Suprapubic skin (tissue), 4 donors: ENCODE results near the gene USP5.
"Not testable (repeated sequence)": the region's sequence is repeated elsewhere in the genome, so short reads cannot be mapped to it uniquely, and the experiment has no call there.

ENCODE experiments used
- EP300 ChIP-seq: sonication (generic); formaldehyde crosslinking; IDR thresholded peaks from one replicate; pipeline ENCODE4 v1.6.1; 2017; ENCODE audit warnings: antibody characterized with exemption
- POLR2A ChIP-seq, 2 donors: fragments of 450-650 bp; IDR thresholded peaks; one replicate each; pipeline ENCODE4 v1.6.1; 2017; ENCODE audit warnings: antibody characterized with exemption in 2 of 2, mild to moderate bottlenecking in 2 of 2, moderate library complexity in 2 of 2
- POLR2AphosphoS5 ChIP-seq, 3 donors: sonication (generic); formaldehyde crosslinking; IDR thresholded peaks; one replicate each; pipeline ENCODE4 v1.6.1; 2017; ENCODE audit warnings: antibody characterized with exemption in 3 of 3
- TF ChIP-seq, protein P1 (sequence below), 2 donors: fragments of 200-600 bp in 1 of 2; fragments of 450-650 bp in 1 of 2; sonication (generic) in 1 of 2; IDR thresholded peaks; one replicate each; pipeline ENCODE4 v1.5.1; 2016 to 2019; ENCODE audit warnings: antibody characterized with exemption in 2 of 2, mild to moderate bottlenecking in 1 of 2, moderate library complexity in 1 of 2

DNA sequence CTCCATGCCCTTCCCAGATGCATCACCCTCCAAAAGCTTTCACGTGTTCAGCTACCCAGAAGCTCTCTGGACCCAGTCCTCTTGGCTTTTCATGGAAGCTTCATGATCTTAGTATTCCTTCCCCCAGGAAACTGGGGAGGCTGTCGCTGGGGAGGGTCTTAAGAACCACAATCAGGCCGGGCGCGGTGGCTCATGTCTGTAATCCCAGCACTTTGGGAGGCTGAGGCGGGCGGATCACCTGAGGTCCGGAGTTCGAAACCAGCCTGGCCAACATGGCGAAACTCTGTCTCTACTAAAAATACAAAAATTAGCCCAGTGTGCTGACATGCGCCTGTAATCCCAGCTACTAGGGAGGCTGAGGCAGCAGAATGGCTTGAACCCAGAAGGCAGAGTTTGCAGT lies 56.2 kb downstream of the USP5 start:
- TF ChIP-seq, protein P1, sequence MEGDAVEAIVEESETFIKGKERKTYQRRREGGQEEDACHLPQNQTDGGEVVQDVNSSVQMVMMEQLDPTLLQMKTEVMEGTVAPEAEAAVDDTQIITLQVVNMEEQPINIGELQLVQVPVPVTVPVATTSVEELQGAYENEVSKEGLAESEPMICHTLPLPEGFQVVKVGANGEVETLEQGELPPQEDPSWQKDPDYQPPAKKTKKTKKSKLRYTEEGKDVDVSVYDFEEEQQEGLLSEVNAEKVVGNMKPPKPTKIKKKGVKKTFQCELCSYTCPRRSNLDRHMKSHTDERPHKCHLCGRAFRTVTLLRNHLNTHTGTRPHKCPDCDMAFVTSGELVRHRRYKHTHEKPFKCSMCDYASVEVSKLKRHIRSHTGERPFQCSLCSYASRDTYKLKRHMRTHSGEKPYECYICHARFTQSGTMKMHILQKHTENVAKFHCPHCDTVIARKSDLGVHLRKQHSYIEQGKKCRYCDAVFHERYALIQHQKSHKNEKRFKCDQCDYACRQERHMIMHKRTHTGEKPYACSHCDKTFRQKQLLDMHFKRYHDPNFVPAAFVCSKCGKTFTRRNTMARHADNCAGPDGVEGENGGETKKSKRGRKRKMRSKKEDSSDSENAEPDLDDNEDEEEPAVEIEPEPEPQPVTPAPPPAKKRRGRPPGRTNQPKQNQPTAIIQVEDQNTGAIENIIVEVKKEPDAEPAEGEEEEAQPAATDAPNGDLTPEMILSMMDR (IDR thresholded peaks at IDR 0.05): not testable (repeated sequence)
- TF ChIP-seq POLR2A (IDR thresholded peaks at IDR 0.05); EP300; POLR2AphosphoS5 (IDR thresholded peaks at IDR 0.05): not testable (repeated sequence)
